VCaP (cell line): Measurements from ENCODE around the gene TPRN.

Experiments used
- H3K27ac ChIP-seq: fragments of 450-650 bp; 2 replicates; pipeline ENCODE4 v1.5.1; 2017
- CTCF ChIP-seq: fragments of 450-650 bp; conservative IDR thresholded peaks from 2 replicates; pipeline ENCODE4 v1.5.1; 2017; ENCODE audit warnings: mild to moderate bottlenecking, moderate library complexity

The TPRN gene

GRCh38 chr9:137148661-137149060, 51.9 kb downstream of the TPRN start:
- H3K27ac ChIP-seq = no peak overlapping the region
- no peak for TF ChIP-seq CTCF

GRCh38 chr9:137148242-137148641, 52.3 kb downstream of the TPRN start:
- no peak overlapping the region for H3K27ac ChIP-seq
- TF ChIP-seq CTCF = no peak

GRCh38 chr9:137147793-137148160, 52.8 kb downstream of the TPRN start:
- no peak overlapping the region for H3K27ac ChIP-seq
- no peak for TF ChIP-seq CTCF

GRCh38 chr9:137147091-137147792, 53.3 kb downstream of the TPRN start:
- TF ChIP-seq CTCF = no peak
- no peak overlapping the region for H3K27ac ChIP-seq

- TF ChIP-seq CTCF = no peak
- no peak overlapping the region for H3K27ac ChIP-seq
Measured at GRCh38 chr9:137146527-137146918, 54.0 kb downstream of the TPRN start.

GRCh38 chr9:137145731-137146526, 54.6 kb downstream of the TPRN start:
- no peak for TF ChIP-seq CTCF
- H3K27ac ChIP-seq = no peak overlapping the region

GRCh38 chr9:137143459-137143858, 57.1 kb downstream of the TPRN start:
- no peak for TF ChIP-seq CTCF
- no peak overlapping the region for H3K27ac ChIP-seq
